ENCODE measurements around the gene SHE. TPM values are rescaled to one million over a fixed set of nuclear protein-coding genes. Genes with fewer than 3 reads are reported as not detected.

The SHE gene
- polyA plus RNA-seq, 1 experiment, result not detected

- Histone ChIP-seq H3K36me3 (ENCODE audit: control insufficient read depth, insufficient read depth, low read length) (no peaks in the 10 kb centered on the region), H3K4me3 (ENCODE audit: low read depth, low read length) (no peak overlapping the region), H3K27me3 (ENCODE audit: control insufficient read depth, insufficient read depth, low read length) (peaks cover 37% of the 10 kb centered on the region)
- TF ChIP-seq CTCF (IDR thresholded peaks at IDR 0.05; ENCODE audit: insufficient read depth, low read depth, low read length), result no peak
- no peak for DNase-seq (ENCODE audit: low read depth)
- ChIA-PET CTCF (interaction anchor here (1.4 to 1.5 kb wide), 2 partner anchors 11 to 22 kb away, joined by 3 to 6 read pairs; no protein-coding TSS in a partner anchor), POLR2A (no interaction called here)
Measured at GRCh38 chr1:154501423-154502065, 668 bp downstream of the SHE start.

DNA sequence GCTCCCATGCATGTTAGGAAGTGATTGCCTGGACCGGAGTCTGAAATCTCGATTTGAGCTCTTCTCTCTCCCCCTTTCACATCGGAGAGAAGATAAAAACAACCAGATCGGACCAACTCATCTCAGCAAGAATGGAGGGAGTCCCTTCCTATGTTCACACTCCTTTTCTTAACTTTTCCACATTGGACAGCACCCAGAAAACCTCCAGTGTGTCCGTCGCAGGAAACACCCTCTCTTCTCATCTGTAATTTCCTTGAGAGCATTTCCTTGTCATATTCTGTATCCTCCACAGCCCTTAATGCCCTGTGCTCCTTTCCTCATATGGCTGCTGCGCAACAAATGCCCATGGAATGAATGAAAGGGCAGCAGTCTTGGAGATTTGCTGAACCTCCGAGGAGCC lies 1.7 kb downstream of the SHE start:
- CTCF ChIA-PET, result interaction anchor here (0.8 to 1.5 kb wide), 4 partner anchors 10 to 46 kb away, joined by 3 to 6 read pairs (median 4); no protein-coding TSS in a partner anchor
- Histone ChIP-seq H3K27me3 (ENCODE audit: control insufficient read depth, insufficient read depth, low read length) (peaks cover 39% of the 10 kb centered on the region), H3K4me3 (ENCODE audit: low read depth, low read length) (no peak overlapping the region), H3K36me3 (ENCODE audit: control insufficient read depth, insufficient read depth, low read length) (no peaks in the 10 kb centered on the region)
- DNase-seq (ENCODE audit: low read depth), result no peak
- POLR2A ChIA-PET, result no interaction called here
- TF ChIP-seq CTCF (IDR thresholded peaks at IDR 0.05; ENCODE audit: insufficient read depth, low read depth, low read length), result no peak

DNA sequence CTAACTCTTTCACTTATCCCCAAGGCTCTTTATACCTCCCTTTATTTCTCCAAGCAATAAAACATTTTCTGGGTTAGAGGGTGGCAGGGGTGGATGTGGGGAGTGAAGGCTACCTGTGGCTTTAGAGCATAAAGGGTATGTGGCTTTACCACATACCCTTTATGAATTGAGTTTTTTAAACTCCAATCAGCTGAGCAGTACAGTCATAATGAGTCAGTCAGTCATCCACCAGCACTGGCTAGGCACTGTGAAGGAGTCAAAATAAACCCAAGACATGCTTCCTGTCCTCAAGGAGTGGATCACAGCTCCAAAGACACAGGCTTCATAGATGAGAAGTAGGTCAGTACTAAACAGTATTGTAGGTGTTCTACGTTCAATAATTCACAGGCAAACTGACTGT lies 2.8 kb downstream of the SHE start:
- ChIA-PET CTCF (no interaction called here), POLR2A (no interaction called here)
- TF ChIP-seq CTCF (IDR thresholded peaks at IDR 0.05; ENCODE audit: insufficient read depth, low read depth, low read length), result no peak
- DNase-seq (ENCODE audit: low read depth), result no peak
- H3K36me3 ChIP-seq (ENCODE audit: control insufficient read depth, insufficient read depth, low read length), result no peaks in the 10 kb centered on the region
- H3K4me3 ChIP-seq (ENCODE audit: low read depth, low read length), result no peak overlapping the region
- H3K27me3 ChIP-seq (ENCODE audit: control insufficient read depth, insufficient read depth, low read length), result peaks cover 38% of the 10 kb centered on the region

DNA sequence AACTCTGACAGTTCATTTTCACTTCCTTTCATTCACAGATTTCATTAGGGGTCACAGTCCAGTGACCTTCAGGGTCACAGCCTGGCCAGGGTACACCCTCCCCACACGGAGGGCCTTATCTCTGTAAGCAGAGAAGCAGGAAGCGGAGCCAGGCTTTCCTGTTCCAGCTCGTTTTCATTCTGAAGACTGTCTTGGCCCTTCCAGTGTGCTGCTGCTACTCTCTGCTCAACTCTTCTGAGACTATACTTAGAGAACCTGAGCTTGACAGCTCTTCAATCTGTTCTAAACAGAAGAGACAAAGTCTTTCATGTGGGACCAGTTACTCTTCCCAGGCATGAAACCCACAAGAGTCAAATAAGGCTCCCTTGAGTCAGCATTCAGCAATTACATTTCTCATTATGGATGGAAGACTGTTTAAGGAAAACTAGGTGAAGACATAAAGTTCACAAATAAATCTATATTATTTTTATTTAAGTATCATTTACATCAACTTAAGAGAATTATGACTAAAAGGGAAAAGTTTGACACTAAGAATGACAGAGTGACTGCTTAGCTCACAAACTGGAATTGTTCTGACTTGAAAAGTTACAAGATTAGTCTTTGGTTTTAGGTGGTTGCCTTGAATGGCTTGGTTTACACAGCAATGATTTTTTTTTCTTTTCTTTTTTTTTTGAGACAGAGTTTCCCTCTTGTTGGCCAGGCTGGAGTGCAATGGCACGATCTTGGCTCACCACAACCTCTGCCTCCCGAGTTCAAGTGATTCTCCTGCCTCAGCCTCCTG lies 5.0 kb downstream of the SHE start:
- TF ChIP-seq CTCF (IDR thresholded peaks at IDR 0.05; ENCODE audit: insufficient read depth, low read depth, low read length), result no peak
- Histone ChIP-seq H3K4me3 (ENCODE audit: low read depth, low read length) (no peak overlapping the region), H3K27me3 (ENCODE audit: control insufficient read depth, insufficient read depth, low read length) (peaks cover 37% of the 10 kb centered on the region), H3K36me3 (ENCODE audit: control insufficient read depth, insufficient read depth, low read length) (no peaks in the 10 kb centered on the region)
- POLR2A ChIA-PET, result no interaction called here
- CTCF ChIA-PET, result interaction anchor here (1.1 kb wide), 1 partner anchor 262 kb away, joined by 3 read pairs; no protein-coding TSS in a partner anchor
- no peak for DNase-seq (ENCODE audit: low read depth)

DNA sequence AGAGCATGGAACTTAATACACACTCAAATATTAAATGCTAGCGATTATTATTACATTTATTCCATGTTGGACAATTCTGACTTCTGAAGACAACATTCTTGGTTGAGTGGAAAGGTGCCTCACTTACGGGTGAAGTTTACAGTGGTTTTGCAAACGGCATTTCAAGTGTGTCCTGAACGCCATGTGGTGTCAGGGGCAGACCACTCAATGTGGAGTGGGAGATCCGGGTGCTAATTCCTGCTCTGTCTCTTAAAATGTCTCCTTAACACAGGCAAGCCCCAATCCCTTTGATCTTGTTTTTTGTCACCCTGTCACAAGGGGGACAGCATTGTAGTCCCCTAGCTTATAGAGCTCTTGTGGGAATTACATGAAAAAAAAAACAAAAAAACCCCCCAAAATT lies 5.8 kb downstream of the SHE start:
- Histone ChIP-seq H3K27me3 (ENCODE audit: control insufficient read depth, insufficient read depth, low read length) (peaks cover 40% of the 10 kb centered on the region), H3K4me3 (ENCODE audit: low read depth, low read length) (no peak overlapping the region), H3K36me3 (ENCODE audit: control insufficient read depth, insufficient read depth, low read length) (no peaks in the 10 kb centered on the region)
- DNase-seq (ENCODE audit: low read depth), result no peak
- TF ChIP-seq CTCF (IDR thresholded peaks at IDR 0.05; ENCODE audit: insufficient read depth, low read depth, low read length), result no peak
- POLR2A ChIA-PET, result no interaction called here
- CTCF ChIA-PET, result interaction anchor here (1.1 kb wide), 1 partner anchor 263 kb away, joined by 3 read pairs; no protein-coding TSS in a partner anchor
